Stimulated activated CD4-positive, alpha-beta T cell treated with anti-CD3 and anti-CD28 coated beads, Interleukin-2, amount 100 ng/mL, for 4 hours (primary cell): ENCODE results near the gene ANKMY1.

Source experiments
- DNase-seq: peaks from one replicate; pipeline ENCODE4 v3.0.0-alpha.2; 2020; ENCODE audit warnings: low read depth

ANKMY1 gene

GRCh38 chr2:240520130-240520973 is 37.4 kb downstream of the ANKMY1 start:
- DNase-seq = no peak

GRCh38 chr2:240519396-240520129 is 38.2 kb downstream of the ANKMY1 start:
- no peak for DNase-seq

GRCh38 chr2:240518981-240519380 is 38.8 kb downstream of the ANKMY1 start:
- no peak for DNase-seq

GRCh38 chr2:240517342-240517741 is 40.4 kb downstream of the ANKMY1 start:
- DNase-seq = no peak

GRCh38 chr2:240514631-240515030 is 43.2 kb downstream of the ANKMY1 start:
- no peak for DNase-seq

- peak; percentile 73 for DNase-seq
Measured at GRCh38 chr2:240513549-240514287, 44.1 kb downstream of the ANKMY1 start.

- DNase-seq = no peak
Measured at GRCh38 chr2:240512666-240513535, 44.9 kb downstream of the ANKMY1 start.

GRCh38 chr2:240512109-240512485 is 45.7 kb downstream of the ANKMY1 start:
- no peak for DNase-seq

GRCh38 chr2:240511351-240512108 is 46.3 kb downstream of the ANKMY1 start:
- no peak for DNase-seq

- DNase-seq = no peak
Measured at GRCh38 chr2:240510513-240511210, 47.1 kb downstream of the ANKMY1 start.

GRCh38 chr2:240509667-240510512 is 47.9 kb downstream of the ANKMY1 start:
- no peak for DNase-seq

- no peak for DNase-seq
Measured at GRCh38 chr2:240508832-240509545, 48.8 kb downstream of the ANKMY1 start.

GRCh38 chr2:240507778-240508251 is 50.0 kb downstream of the ANKMY1 start:
- no peak for DNase-seq

GRCh38 chr2:240507060-240507777 is 50.6 kb downstream of the ANKMY1 start:
- DNase-seq = no peak

- DNase-seq = no peak
Measured at GRCh38 chr2:240506406-240507059, 51.3 kb downstream of the ANKMY1 start.

- DNase-seq = no peak
Measured at GRCh38 chr2:240505910-240506309, 51.9 kb downstream of the ANKMY1 start.

- no peak for DNase-seq
Measured at GRCh38 chr2:240503848-240504247, 53.9 kb downstream of the ANKMY1 start.
